ENCODE data around the gene BCL11B.

Gene BCL11B

GRCh38 chr14:99271221-99271941, 616 bp downstream of the BCL11B start (continued):
- no peak for TF ChIP-seq ISL1 (CRISPR knock-in tag; IDR thresholded peaks at IDR 0.05)
- no peak for TF ChIP-seq ESRRG (CRISPR knock-in tag; IDR thresholded peaks at IDR 0.05)
- TF ChIP-seq, protein P1, sequence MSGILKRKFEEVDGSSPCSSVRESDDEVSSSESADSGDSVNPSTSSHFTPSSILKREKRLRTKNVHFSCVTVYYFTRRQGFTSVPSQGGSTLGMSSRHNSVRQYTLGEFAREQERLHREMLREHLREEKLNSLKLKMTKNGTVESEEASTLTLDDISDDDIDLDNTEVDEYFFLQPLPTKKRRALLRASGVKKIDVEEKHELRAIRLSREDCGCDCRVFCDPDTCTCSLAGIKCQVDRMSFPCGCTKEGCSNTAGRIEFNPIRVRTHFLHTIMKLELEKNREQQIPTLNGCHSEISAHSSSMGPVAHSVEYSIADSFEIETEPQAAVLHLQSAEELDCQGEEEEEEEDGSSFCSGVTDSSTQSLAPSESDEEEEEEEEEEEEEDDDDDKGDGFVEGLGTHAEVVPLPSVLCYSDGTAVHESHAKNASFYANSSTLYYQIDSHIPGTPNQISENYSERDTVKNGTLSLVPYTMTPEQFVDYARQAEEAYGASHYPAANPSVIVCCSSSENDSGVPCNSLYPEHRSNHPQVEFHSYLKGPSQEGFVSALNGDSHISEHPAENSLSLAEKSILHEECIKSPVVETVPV (CRISPR knock-in tag; IDR thresholded peaks at IDR 0.05): no peak
- TF ChIP-seq ZNF70 (CRISPR knock-in tag; IDR thresholded peaks at IDR 0.05): no peak
- TF ChIP-seq ZC3H10 (CRISPR knock-in tag; IDR thresholded peaks at IDR 0.05): no peak

GRCh38 chr14:99270458-99271220, 1.4 kb downstream of the BCL11B start:
- TF ChIP-seq BACH2 (CRISPR knock-in tag; IDR thresholded peaks at IDR 0.05; ENCODE audit: borderline replicate concordance) (no peak), CSDC2 (CRISPR knock-in tag; IDR thresholded peaks at IDR 0.05) (no peak), ESRRG (CRISPR knock-in tag; IDR thresholded peaks at IDR 0.05) (no peak), GLIS3 (CRISPR knock-in tag; IDR thresholded peaks at IDR 0.05) (no peak), TCF4 (CRISPR knock-in tag; IDR thresholded peaks at IDR 0.05; ENCODE audit: borderline replicate concordance) (no peak), ZNF70 (CRISPR knock-in tag; IDR thresholded peaks at IDR 0.05) (no peak), ZC3H10 (CRISPR knock-in tag; IDR thresholded peaks at IDR 0.05) (no peak), ZFP3 (CRISPR knock-in tag; IDR thresholded peaks at IDR 0.05) (no peak), CREB5 (CRISPR knock-in tag; IDR thresholded peaks at IDR 0.05; ENCODE audit: low read depth) (no peak)
- no peak for ATAC-seq

- no peak for ATAC-seq
- no peak for TF ChIP-seq OSR1 (CRISPR knock-in tag; IDR thresholded peaks at IDR 0.05)
- no peak for TF ChIP-seq ZFP3 (CRISPR knock-in tag; IDR thresholded peaks at IDR 0.05)
- TF ChIP-seq POU6F1 (CRISPR knock-in tag; IDR thresholded peaks at IDR 0.05; ENCODE audit: borderline replicate concordance, low read depth): no peak
- TF ChIP-seq GLIS3 (CRISPR knock-in tag; IDR thresholded peaks at IDR 0.05): no peak
- no peak for TF ChIP-seq ZNF8 (CRISPR knock-in tag; IDR thresholded peaks at IDR 0.05)
- TF ChIP-seq ZNF70 (CRISPR knock-in tag; IDR thresholded peaks at IDR 0.05): no peak
- TF ChIP-seq BACH2 (CRISPR knock-in tag; IDR thresholded peaks at IDR 0.05; ENCODE audit: borderline replicate concordance): no peak
- TF ChIP-seq, protein P1 (CRISPR knock-in tag; IDR thresholded peaks at IDR 0.05): no peak
- TF ChIP-seq ISL1 (CRISPR knock-in tag; IDR thresholded peaks at IDR 0.05): no peak
- no peak for TF ChIP-seq PATZ1 (CRISPR knock-in tag; IDR thresholded peaks at IDR 0.05; ENCODE audit: borderline replicate concordance)
Observed at GRCh38 chr14:99268810-99269707, 2.9 kb downstream of the BCL11B start.
